ENCODE data around the gene ATP8A1.
"Not testable (repeated sequence)": the region's sequence is repeated elsewhere in the genome, so short reads cannot be mapped to it uniquely, and the experiment has no call there.

The ATP8A1 gene

GRCh38 chr4:42501624-42502401 lies 155.1 kb downstream of the ATP8A1 start:
- DNase-seq (ENCODE audit: low spot score), result no peak

- no peak for DNase-seq (ENCODE audit: low spot score)
Observed at GRCh38 chr4:42498040-42498439, 158.9 kb downstream of the ATP8A1 start.

GRCh38 chr4:42497142-42497910 lies 159.6 kb downstream of the ATP8A1 start:
- DNase-seq (ENCODE audit: low spot score), result no peak

- no peak for DNase-seq (ENCODE audit: low spot score)
Observed at GRCh38 chr4:42492962-42493361, 163.9 kb downstream of the ATP8A1 start.

GRCh38 chr4:42490015-42490414 lies 166.9 kb downstream of the ATP8A1 start:
- no peak for DNase-seq (ENCODE audit: low spot score)

- DNase-seq (ENCODE audit: low spot score), result no peak
Observed at GRCh38 chr4:42489095-42489494, 167.8 kb downstream of the ATP8A1 start.

- DNase-seq (ENCODE audit: low spot score), result no peak
Observed at GRCh38 chr4:42488554-42488953, 168.4 kb downstream of the ATP8A1 start.

- no peak for DNase-seq (ENCODE audit: low spot score)
Observed at GRCh38 chr4:42488114-42488513, 168.8 kb downstream of the ATP8A1 start.

GRCh38 chr4:42487230-42487629 lies 169.7 kb downstream of the ATP8A1 start:
- no peak for DNase-seq (ENCODE audit: low spot score)

- not testable (repeated sequence) for DNase-seq (ENCODE audit: low spot score)
Observed at GRCh38 chr4:42486156-42486555, 170.7 kb downstream of the ATP8A1 start.

- no peak for DNase-seq (ENCODE audit: low spot score)
Observed at GRCh38 chr4:42484630-42485029, 172.3 kb downstream of the ATP8A1 start.

- DNase-seq (ENCODE audit: low spot score), result no peak
Observed at GRCh38 chr4:42483426-42484379, 173.2 kb downstream of the ATP8A1 start.

GRCh38 chr4:42482516-42483327 lies 174.2 kb downstream of the ATP8A1 start:
- no peak for DNase-seq (ENCODE audit: low spot score)

- DNase-seq (ENCODE audit: low spot score), result no peak
Observed at GRCh38 chr4:42480717-42481116, 176.2 kb downstream of the ATP8A1 start.

GRCh38 chr4:42480281-42480680 lies 176.6 kb downstream of the ATP8A1 start:
- no peak for DNase-seq (ENCODE audit: low spot score)

- DNase-seq (ENCODE audit: low spot score), result no peak
Observed at GRCh38 chr4:42478946-42479345, 178.0 kb downstream of the ATP8A1 start.

- no peak for DNase-seq (ENCODE audit: low spot score)
Observed at GRCh38 chr4:42478509-42478908, 178.4 kb downstream of the ATP8A1 start.

GRCh38 chr4:42474406-42474805 lies 182.5 kb downstream of the ATP8A1 start:
- no peak for DNase-seq (ENCODE audit: low spot score)

GRCh38 chr4:42473071-42473684 lies 183.7 kb downstream of the ATP8A1 start:
- no peak for DNase-seq (ENCODE audit: low spot score)

- DNase-seq (ENCODE audit: low spot score), result no peak
Observed at GRCh38 chr4:42471896-42472295, 185.0 kb downstream of the ATP8A1 start.

GRCh38 chr4:42470023-42470422 lies 186.9 kb downstream of the ATP8A1 start:
- DNase-seq (ENCODE audit: low spot score), result no peak
